Mammary epithelial cell (primary cell): ENCODE measurements around the gene TUBB1.

Source experiments
- CTCF ChIP-seq, 2 donors: IDR thresholded peaks in 1 of 2; conservative IDR thresholded peaks in 1 of 2; 2 replicates each; pipeline ENCODE4 v1.5.1; 2011 to 2012; ENCODE audit warnings: inconsistent platforms in 2 of 2, low read length in 2 of 2, mild to moderate bottlenecking in 2 of 2, control low read depth in 1 of 2, low read depth in 1 of 2; ENCODE audit not compliant: insufficient read depth in 1 of 2; ENCODE audit errors: extremely low read depth in 1 of 2
- EZH2 ChIP-seq: IDR thresholded peaks from 2 replicates; pipeline ENCODE4 v1.6.1; 2012; ENCODE audit warnings: low read length, inconsistent platforms, borderline replicate concordance

- no peak for TF ChIP-seq CTCF (conservative IDR thresholded peaks at IDR 0.05 in 1 of 2, IDR thresholded peaks at IDR 0.05 in 1 of 2; ENCODE audit: extremely low read depth in 1 of 2, insufficient read depth in 1 of 2, low read depth in 1 of 2, low read length in 2 of 2)
- no peak for TF ChIP-seq EZH2
These were observed 46.0 kb upstream of the TUBB1 start for GRCh38 chr20:58973179-58973578.
